Effector memory CD4-positive, alpha-beta T cell (primary cell): Measurements from ENCODE around the gene TMEM250.

Source experiments
- DNase-seq, 3 donors: peaks; one replicate each; pipeline ENCODE4 v3.0.0-alpha.2; 2020
- H3K27ac ChIP-seq: 2 replicates; pipeline ENCODE4 v1.7.0; 2013; ENCODE audit warnings: mild to moderate bottlenecking, low read length, moderate library complexity; ENCODE audit not compliant: insufficient read depth, poor library complexity, severe bottlenecking
- H3K27me3 ChIP-seq: replicated peaks from 2 replicates; pipeline ENCODE4 v1.7.0; 2013; ENCODE audit warnings: mild to moderate bottlenecking, low read length; ENCODE audit not compliant: insufficient read depth, control insufficient read depth, poor library complexity, severe bottlenecking
- H3K36me3 ChIP-seq: 2 replicates; pipeline ENCODE4 v1.7.0; 2013; ENCODE audit warnings: mild to moderate bottlenecking, low read length, moderate library complexity; ENCODE audit not compliant: control insufficient read depth, insufficient read depth
- H3K4me1 ChIP-seq: 2 replicates; pipeline ENCODE4 v1.7.0; 2013; ENCODE audit warnings: low read length, mild to moderate bottlenecking; ENCODE audit not compliant: control insufficient read depth, insufficient read depth, poor library complexity, severe bottlenecking
- H3K4me3 ChIP-seq: 2 replicates; pipeline ENCODE4 v1.7.0; 2013; ENCODE audit warnings: low read length, low read depth, mild to moderate bottlenecking; ENCODE audit not compliant: insufficient read depth, poor library complexity, severe bottlenecking
- H3K9me3 ChIP-seq: 2 replicates; pipeline ENCODE4 v1.7.0; 2013; ENCODE audit warnings: mild to moderate bottlenecking, low read length, moderate library complexity; ENCODE audit not compliant: control insufficient read depth
- total RNA-seq, 3 donors: gene quantifications; one replicate each; lab custom pipeline; 2026; lab: John Stamatoyannopoulos, UW

The TMEM250 gene
- 22.2 to 27.5 (median 26.8) reads per million in 3 donors for total RNA-seq

DNA sequence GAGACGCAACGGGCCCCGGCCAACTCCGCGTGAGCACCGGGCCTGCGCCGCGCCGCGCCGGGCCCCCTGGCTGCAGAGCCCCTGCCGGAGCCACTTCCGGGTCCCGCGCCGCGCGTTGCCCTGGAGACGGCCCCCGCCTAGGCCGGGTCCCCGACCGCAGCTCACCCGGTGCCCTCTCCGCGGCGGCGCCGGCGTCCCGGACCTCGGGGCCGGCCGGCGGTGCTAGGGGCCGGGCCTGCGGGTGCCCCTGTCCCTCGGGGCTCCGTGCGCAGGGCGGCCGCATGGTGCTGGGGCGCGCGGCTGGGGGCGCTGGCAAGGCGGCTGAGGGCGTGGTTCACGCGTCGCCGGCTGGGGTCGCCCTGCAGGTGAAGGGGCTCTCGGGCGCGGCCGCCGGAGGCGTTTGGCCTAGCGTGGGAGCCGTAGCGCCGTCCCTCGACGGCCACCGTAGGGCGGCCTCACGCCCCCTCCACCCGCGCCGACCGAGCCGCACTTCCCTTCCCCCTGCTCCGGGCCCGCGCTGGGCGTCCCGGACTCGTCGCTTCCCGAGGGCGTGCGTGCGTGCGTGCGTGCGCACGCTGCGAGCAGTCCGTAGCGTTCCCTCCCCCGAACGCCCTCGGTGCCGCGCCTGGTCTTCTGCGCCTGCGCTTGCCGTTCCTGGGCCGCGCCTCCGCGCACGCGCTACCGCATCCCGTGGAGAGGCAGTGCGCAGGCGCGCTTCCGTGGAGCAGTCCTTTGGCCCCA, at the start of gene TMEM250:
Gene TMEM250 (minus strand): TSS at position 556 of the 741 bp plus-strand sequence. CDS start 1,975 bp downstream, outside the sequence.
- Histone ChIP-seq H3K4me3 (peak within 1 kb of the TSS; percentile 72), H3K27ac (peak within 1 kb of the TSS; percentile 87), H3K36me3 (peaks cover 22% of the 10 kb centered on the region), H3K4me1 (peaks cover 24% of the 10 kb centered on the region), H3K9me3 (no peaks in the 10 kb centered on the region), H3K27me3 (no peaks in the 10 kb centered on the region)
- peak; percentile 92 to 94 (median 93) for DNase-seq

DNA sequence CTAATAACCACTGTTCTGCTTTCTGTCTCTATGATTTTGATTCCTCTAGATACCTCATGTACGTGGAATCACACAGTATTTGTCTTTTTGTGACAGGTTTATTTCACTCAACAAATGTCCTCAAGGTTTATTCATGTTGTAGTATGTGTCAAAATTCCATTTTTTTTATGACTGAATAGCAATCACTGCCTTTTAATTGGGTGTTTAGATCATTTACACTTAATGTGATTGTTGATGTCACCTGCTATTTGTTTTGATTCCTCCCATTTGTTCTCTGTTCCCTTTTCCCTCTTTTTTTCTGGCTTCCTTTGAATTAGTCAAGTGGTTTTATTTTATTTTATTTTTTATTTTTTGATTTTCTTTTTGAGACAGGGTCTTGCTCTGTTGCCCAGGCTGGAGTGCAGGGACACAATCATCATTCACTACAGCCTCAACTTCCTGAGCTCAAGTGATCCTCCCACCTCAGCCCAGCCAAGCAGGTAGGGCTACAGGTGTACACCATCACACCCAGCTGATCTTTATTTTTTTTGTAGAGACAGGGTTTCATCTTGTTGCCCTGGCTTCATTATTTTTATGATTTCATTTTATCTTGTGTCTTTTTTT, 44.7 kb upstream of the TMEM250 start:
- H3K36me3 ChIP-seq, result no peaks in the 10 kb centered on the region
- no peaks in the 10 kb centered on the region for H3K4me1 ChIP-seq
- no peak overlapping the region for H3K27ac ChIP-seq
- no peaks in the 10 kb centered on the region for H3K9me3 ChIP-seq
- no peaks in the 10 kb centered on the region for H3K27me3 ChIP-seq
- DNase-seq, result no peak
- H3K4me3 ChIP-seq, result no peak overlapping the region

GRCh38 chr9:136160995-136161610, 42.4 kb upstream of the TMEM250 start:
- H3K27me3 ChIP-seq, result peaks cover 7% of the 10 kb centered on the region
- H3K4me3 ChIP-seq, result no peak overlapping the region
- no peak for DNase-seq
- H3K9me3 ChIP-seq, result no peaks in the 10 kb centered on the region
- H3K4me1 ChIP-seq, result no peaks in the 10 kb centered on the region
- H3K27ac ChIP-seq, result no peak overlapping the region
- H3K36me3 ChIP-seq, result no peaks in the 10 kb centered on the region

DNA sequence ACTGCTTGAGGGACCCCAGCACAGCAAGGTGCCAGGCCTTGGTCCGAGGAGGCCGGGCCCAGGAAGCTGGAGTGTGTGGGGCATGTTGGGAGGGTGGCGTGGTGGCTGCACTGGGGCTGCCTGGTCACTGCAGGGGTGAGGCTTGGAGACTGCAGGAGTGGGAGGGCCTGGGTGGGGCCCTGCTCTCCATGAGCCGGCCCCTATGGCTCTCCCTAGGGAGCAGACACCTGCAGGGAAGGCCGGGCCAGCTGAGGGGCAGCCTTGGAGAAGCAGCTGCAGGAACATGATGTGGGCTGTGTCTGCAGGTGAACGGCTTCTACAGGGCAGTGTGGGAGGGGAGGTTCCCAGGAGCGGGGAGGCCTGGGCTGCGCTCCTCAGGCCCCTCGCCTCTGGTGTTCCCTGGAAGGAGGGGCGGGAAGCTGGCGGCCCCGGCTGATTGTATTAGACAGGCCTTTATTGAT, 41.7 kb upstream of the TMEM250 start:
- H3K4me3 ChIP-seq, result no peak overlapping the region
- no peak overlapping the region for H3K27ac ChIP-seq
- no peaks in the 10 kb centered on the region for H3K9me3 ChIP-seq
- no peaks in the 10 kb centered on the region for H3K4me1 ChIP-seq
- H3K36me3 ChIP-seq, result no peaks in the 10 kb centered on the region
- peaks cover 8% of the 10 kb centered on the region for H3K27me3 ChIP-seq
- DNase-seq, result no peak

DNA sequence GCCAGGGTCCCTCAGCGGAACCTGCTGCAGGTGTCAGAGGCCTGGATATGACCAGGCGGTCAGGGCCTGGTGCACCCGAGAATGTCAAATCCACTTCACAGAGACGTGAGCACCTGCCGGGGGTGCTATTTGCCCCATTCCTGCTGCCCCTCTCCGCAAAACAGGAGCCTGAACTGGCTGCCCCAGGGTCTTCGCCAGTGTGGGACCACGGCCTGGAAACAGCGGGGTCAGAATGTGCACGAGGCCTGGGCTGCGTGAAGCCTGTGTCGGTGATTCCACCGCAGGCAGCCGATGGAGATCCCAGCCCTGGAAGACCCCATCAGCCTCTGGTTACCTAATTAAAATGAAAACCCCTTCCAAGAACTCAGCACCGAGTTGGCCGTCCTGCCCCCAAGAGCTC, 41.2 kb upstream of the TMEM250 start:
- no peak for DNase-seq
- H3K36me3 ChIP-seq, result no peaks in the 10 kb centered on the region
- H3K27me3 ChIP-seq, result peaks cover 8% of the 10 kb centered on the region

DNA sequence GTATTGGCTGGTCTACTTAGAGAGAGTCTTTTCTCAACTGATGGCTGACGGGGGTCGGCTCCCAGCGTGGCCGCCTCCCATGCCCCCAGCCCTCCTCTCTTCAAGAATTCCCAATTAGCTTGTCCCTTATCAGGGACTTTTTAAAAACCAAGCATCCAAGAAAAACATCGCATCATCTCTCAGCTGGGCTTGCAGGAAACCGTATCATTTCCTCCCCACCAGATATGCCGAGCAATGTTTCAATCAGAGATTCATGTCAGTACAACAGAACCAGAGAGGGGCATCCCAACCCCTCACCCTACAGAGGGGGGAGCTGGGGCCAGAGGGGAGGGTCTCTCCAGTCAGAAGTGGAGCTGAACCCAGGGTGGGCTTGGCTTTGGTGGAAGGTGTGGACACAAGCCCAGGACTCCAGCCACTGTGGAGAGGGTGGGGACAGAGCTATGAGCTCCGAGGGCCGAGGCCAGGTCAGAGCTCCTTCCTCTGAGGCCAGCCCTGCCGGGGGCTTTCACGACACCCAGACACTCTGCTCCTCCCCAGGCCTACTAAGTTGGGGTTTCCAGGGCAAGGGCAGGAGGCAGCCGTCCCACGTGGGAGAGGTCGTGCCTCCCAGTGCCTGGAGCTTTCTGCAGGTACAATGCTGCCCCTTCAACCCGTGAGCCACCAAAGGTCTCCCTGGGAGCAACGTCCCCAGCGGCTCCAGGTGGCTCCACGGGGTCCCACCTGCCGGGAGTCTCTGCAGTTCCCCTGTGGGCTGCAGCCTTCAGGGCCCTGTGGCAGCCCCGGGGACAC, 39.0 kb upstream of the TMEM250 start:
- no peak for DNase-seq
- Histone ChIP-seq H3K27ac (no peak overlapping the region), H3K27me3 (peaks cover 12% of the 10 kb centered on the region), H3K36me3 (no peaks in the 10 kb centered on the region), H3K9me3 (no peaks in the 10 kb centered on the region), H3K4me3 (no peak overlapping the region), H3K4me1 (no peaks in the 10 kb centered on the region)

More for the DNA sequence above, 41.2 kb upstream of the TMEM250 start:
- no peaks in the 10 kb centered on the region for H3K4me1 ChIP-seq
- H3K9me3 ChIP-seq, result no peaks in the 10 kb centered on the region
- no peak overlapping the region for H3K4me3 ChIP-seq
- H3K27ac ChIP-seq, result no peak overlapping the region

GRCh38 chr9:136156209-136157120, 37.8 kb upstream of the TMEM250 start:
- DNase-seq, result no peak
- Histone ChIP-seq H3K27ac (no peak overlapping the region), H3K4me3 (no peak overlapping the region)

GRCh38 chr9:136155576-136155975, 36.9 kb upstream of the TMEM250 start:
- H3K9me3 ChIP-seq, result no peaks in the 10 kb centered on the region
- H3K27ac ChIP-seq, result no peak overlapping the region
- no peaks in the 10 kb centered on the region for H3K36me3 ChIP-seq
- H3K4me1 ChIP-seq, result no peaks in the 10 kb centered on the region
- H3K27me3 ChIP-seq, result peaks cover 12% of the 10 kb centered on the region
- H3K4me3 ChIP-seq, result no peak overlapping the region
- no peak for DNase-seq

More at GRCh38 chr9:136156209-136157120, 37.8 kb upstream of the TMEM250 start:
- H3K4me1 ChIP-seq, result no peaks in the 10 kb centered on the region
- H3K27me3 ChIP-seq, result peaks cover 12% of the 10 kb centered on the region
- no peaks in the 10 kb centered on the region for H3K36me3 ChIP-seq
- H3K9me3 ChIP-seq, result no peaks in the 10 kb centered on the region

DNA sequence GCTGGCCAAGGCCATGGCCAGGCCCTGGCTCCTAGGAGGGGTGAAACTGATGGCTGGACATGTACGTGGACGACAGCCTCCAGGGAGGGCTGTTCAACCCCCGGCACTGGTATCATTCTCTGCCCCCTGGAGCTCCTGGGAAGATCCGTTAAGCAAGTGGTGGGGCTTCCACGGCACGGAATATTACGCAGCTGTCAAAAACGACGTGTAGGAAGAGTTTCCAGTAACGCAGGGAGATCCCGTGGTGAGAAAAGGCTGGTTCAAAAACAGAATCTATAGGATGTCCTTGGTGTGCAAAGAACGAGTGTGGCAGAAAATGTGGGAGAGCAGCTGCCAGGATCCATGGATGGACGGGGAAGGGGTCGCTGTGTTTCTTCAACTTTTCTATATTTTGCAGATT, 36.3 kb upstream of the TMEM250 start:
- no peak for DNase-seq
- Histone ChIP-seq H3K9me3 (no peaks in the 10 kb centered on the region), H3K27ac (no peak overlapping the region), H3K36me3 (no peaks in the 10 kb centered on the region), H3K4me3 (no peak overlapping the region), H3K4me1 (no peaks in the 10 kb centered on the region), H3K27me3 (peaks cover 12% of the 10 kb centered on the region)
